Effector memory CD8-positive, alpha-beta T cell (primary cell): Measurements from ENCODE around the gene DET1.
A peak's percentile ranks its signal among the peaks of the same experiment; 100 is the strongest.

Experiments used
- ATAC-seq: fragments of 150-1000 bp; cut with Tn5 transposase; replicated peaks from 2 replicates; pipeline ENCODE4 v1.10.0; 2021; ENCODE audit warnings: mild to moderate bottlenecking, moderate library complexity
- DNase-seq, 3 experiments: peaks; one replicate each; pipeline ENCODE4 v3.0.0; 2021
- H3K27ac Mint-ChIP-seq, 2 donors: one replicate each; pipeline ENCODE4 v1.8.0; 2022; ENCODE audit warnings: mild to moderate bottlenecking in 2 of 2, mixed read lengths in 2 of 2, moderate library complexity in 2 of 2
- H3K27me3 Mint-ChIP-seq, 2 donors: one replicate each; pipeline ENCODE4 v1.8.0; 2022; ENCODE audit warnings: mixed read lengths in 2 of 2
- H3K36me3 Mint-ChIP-seq: one replicate; pipeline ENCODE4 v1.8.0; 2022; ENCODE audit warnings: mild to moderate bottlenecking, moderate library complexity, mixed read lengths; ENCODE audit not compliant: insufficient read depth
- H3K4me1 Mint-ChIP-seq, 2 donors: one replicate each; pipeline ENCODE4 v1.8.0; 2022; ENCODE audit warnings: low read depth in 2 of 2, mixed read lengths in 2 of 2
- H3K4me3 Mint-ChIP-seq, 2 donors: one replicate each; pipeline ENCODE4 v1.8.0; 2022; ENCODE audit warnings: mild to moderate bottlenecking in 2 of 2, mixed read lengths in 2 of 2, moderate library complexity in 2 of 2
- H3K9me3 Mint-ChIP-seq, 2 donors: one replicate each; pipeline ENCODE4 v1.8.0; 2022; ENCODE audit warnings: mixed read lengths in 2 of 2
- total RNA-seq, 9 experiments: gene quantifications; one replicate each; lab custom pipeline; 2026; lab: John Stamatoyannopoulos, UW

DET1 gene
- 0.43 to 8.0 (median 1.3) reads per million in 9 experiments for total RNA-seq

DNA sequence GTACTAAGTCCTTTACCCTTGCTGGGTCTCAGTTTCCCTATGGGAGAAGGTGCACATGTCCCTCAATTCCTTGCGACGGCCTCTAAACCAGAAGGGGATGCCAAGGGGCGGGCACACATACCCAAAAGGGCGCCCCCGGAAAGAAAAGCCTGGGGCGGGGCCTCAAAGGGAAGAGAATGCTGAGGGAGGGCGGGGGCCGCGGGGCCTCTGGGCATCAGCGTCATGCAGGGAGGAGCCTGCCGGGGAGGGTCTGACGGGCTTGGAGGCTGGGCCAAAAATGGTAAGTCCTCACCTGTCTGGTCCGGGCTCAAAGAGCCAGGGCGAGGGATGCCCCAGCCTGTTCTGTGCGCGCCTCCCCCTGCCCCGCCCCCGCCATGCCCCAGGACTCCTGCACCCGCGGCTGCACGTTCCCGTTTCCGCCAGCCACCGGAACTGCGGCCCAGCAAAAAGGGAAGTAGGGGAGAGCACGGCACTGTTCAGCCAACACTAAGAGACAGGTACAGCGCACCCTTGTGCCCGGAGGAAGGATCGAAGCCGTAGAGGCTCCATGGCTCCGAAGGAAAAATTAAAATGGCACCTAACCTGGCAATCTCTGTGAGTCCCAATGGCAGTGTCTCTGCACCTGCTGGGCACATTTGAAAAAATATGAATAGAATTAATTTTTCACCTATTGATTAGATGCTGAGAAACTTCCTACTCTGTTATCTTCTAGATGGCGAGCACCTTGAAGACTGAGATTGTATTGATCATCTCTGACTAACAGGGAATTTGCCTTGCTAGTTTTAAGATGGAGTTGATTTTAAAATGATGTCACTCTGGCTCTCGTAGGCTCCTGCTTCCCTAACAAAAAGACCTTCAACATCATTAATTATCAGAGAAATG lies at the start of gene DET1:
DET1 (minus strand) TSS at position 434 of the 882 bp plus-strand sequence. CDS start 14,976 bp downstream, outside the sequence.
- H3K27me3 Mint-ChIP-seq, result no peaks in the 10 kb centered on the region
- H3K36me3 Mint-ChIP-seq, result no peaks in the 10 kb centered on the region
- H3K9me3 Mint-ChIP-seq, result no peaks in the 10 kb centered on the region
- H3K4me1 Mint-ChIP-seq, result peaks cover 5 to 10% of the 10 kb centered on the region in 2 donors
- peak within 1 kb of the TSS; percentile 89 to 91 for H3K27ac Mint-ChIP-seq
- ATAC-seq (peak; percentile 90), DNase-seq (peak; percentile 88 to 89 (median 89))
- H3K4me3 Mint-ChIP-seq, result peak within 1 kb of the TSS; percentile 25 to 81

DNA sequence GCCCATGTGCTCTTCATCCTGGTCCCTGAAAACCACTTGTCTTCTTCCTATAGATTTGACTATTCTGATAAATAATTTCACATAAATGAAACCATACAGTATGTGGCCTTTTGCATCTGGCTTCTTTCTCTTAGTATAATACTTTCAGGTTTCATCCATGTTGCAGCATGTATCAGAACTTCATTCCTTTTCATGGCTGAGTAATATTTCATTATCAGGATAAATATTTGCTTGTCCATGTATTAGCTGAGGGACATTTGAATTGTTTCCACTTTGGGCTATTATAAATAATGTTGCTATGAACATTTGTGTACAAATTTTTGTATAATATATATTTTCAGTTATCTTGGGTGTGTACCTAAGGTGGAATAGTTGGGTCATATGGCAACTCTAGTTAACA lies 44.9 kb upstream of the DET1 start:
- Mint-ChIP-seq H3K27me3 (peaks cover 0 to 11% of the 10 kb centered on the region in 2 donors), H3K36me3 (no peaks in the 10 kb centered on the region), H3K4me3 (no peak overlapping the region), H3K9me3 (no peaks in the 10 kb centered on the region), H3K4me1 (no peaks in the 10 kb centered on the region), H3K27ac (no peak overlapping the region)
- DNase-seq (no peak), ATAC-seq (no peak)

DNA sequence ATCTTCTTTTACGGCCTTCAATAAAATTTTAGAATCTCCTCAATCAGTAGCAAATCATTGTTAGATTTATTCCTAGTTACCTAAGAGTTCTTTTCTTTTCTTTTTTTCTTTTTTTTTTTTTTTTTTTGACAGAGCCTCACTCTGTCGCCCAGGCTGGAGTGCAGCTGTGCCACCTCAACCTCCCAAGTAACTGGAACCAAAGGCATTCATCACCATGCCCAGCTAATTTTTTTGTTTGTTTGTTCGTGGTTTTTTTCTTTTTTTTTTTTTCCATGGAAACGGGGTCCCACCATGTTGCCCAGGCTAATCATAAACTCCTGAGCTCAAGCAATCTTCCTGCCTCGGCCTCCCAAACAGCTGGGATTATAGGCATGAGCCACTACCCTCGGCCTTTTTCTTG lies 44.3 kb upstream of the DET1 start:
- Mint-ChIP-seq H3K9me3 (no peaks in the 10 kb centered on the region), H3K27ac (no peak overlapping the region), H3K4me3 (no peak overlapping the region), H3K27me3 (peaks cover 0 to 12% of the 10 kb centered on the region in 2 donors), H3K4me1 (no peaks in the 10 kb centered on the region), H3K36me3 (no peaks in the 10 kb centered on the region)
- DNase-seq, result no peak
- ATAC-seq, result no peak

DNA sequence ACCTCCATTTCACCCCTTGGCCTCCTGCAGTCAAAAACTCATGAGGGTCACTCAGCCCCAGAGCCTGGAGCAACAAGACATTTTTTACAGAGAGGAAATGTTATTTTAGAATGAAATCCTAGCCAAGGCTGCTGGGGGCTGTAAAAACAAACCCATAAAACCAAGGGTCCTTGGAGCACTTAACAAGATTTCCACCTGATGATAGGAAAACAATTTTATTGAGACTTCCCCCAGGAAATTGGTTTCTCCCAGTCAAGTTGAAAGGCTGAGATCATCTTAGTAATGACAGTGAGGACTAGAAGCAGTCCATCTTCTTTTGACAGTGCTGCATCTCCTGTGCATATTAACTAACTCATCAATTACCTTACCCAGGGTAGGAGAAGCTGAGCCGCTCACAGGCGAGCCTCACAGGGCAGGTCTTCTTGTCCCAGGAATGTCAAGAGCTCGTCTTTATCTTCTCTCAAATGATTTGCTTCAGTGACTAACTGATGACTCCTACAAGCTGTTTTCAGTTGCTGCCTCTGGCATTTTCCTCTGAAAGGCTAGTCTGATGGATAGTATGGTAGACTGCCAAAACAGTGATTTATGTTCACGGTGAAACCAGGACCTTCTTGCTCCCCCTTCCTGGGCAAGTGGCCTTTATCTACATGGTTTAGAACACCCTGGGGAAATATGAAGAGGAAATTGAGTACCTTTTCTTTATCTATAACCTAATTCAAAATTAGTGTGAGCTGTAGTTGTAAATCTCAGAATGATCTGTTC lies 40.1 kb upstream of the DET1 start:
- ATAC-seq (no peak), DNase-seq (no peak)
- no peaks in the 10 kb centered on the region for H3K36me3 Mint-ChIP-seq
- no peaks in the 10 kb centered on the region for H3K4me1 Mint-ChIP-seq
- H3K9me3 Mint-ChIP-seq, result no peaks in the 10 kb centered on the region
- peaks cover 16 to 21% of the 10 kb centered on the region in 2 donors for H3K27me3 Mint-ChIP-seq
- no peak overlapping the region for H3K27ac Mint-ChIP-seq
- H3K4me3 Mint-ChIP-seq, result no peak overlapping the region

DNA sequence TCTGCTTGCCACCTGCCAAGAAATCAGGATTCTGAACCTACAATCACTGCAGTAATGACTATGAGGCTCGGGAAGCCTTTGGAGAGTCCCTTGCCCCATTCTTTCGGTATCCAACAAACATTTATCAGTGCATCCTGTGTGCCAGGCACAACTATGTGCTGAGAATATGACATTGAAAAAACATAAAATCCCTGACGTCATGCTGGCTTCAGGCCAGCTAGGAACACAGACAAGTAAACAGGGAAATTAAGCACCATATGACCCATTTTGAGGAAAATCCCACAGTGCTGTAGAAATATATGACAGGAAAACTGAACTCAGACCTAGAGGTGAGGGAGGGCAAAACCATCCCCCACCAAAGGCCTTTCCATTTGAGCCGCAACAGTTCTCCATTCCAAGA lies 34.1 kb upstream of the DET1 start:
- no peaks in the 10 kb centered on the region for H3K4me1 Mint-ChIP-seq
- DNase-seq, result no peak
- H3K9me3 Mint-ChIP-seq, result no peaks in the 10 kb centered on the region
- H3K27ac Mint-ChIP-seq, result no peak overlapping the region
- ATAC-seq, result no peak
- H3K4me3 Mint-ChIP-seq, result no peak overlapping the region
- H3K27me3 Mint-ChIP-seq, result peaks cover 16% of the 10 kb centered on the region in 2 donors
- no peaks in the 10 kb centered on the region for H3K36me3 Mint-ChIP-seq

DNA sequence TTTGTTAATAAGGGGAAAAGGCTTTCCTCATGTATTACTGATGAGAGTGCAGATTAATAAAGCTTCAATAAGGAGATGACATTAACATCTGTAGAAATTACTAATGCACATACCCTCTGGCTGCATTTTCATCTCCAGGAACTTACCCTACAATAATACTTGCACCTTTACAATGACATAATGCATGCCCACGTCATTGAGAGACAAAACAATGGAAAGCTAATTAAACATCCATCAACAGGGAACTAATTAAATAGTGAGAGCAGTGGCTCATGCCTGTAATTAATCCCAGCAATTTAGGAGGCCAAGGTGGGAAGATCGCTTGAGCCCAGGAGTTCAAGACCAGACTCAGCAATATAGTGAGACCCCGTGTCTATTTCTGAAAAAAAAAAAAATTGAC lies 32.8 kb upstream of the DET1 start:
- no peaks in the 10 kb centered on the region for H3K9me3 Mint-ChIP-seq
- ATAC-seq (no peak), DNase-seq (no peak)
- no peaks in the 10 kb centered on the region for H3K36me3 Mint-ChIP-seq
- H3K27me3 Mint-ChIP-seq, result peaks cover 17 to 22% of the 10 kb centered on the region in 2 donors
- no peaks in the 10 kb centered on the region for H3K4me1 Mint-ChIP-seq
- H3K27ac Mint-ChIP-seq, result no peak overlapping the region
- H3K4me3 Mint-ChIP-seq, result no peak overlapping the region

DNA sequence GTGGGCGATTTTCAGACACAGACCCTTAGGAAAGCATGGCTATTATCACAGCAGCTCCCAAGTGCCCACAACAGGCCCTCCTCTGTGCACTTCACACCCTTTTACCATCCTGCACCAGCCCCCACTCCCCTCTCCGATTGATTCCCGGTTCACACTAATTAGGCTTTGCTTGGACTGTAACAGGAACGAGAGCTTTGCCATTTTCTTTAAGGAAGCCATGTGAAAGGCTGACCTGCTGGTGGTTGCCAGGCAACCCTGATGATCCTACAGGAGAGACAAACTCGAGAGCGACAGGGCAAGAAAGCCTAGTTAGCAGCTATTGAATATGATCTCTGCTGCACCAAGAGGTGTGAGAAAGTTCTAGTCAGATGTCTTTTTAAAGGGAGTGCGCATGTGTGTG lies 28.2 kb upstream of the DET1 start:
- Mint-ChIP-seq H3K27ac (no peak overlapping the region), H3K27me3 (peaks cover 21 to 43% of the 10 kb centered on the region in 2 donors), H3K9me3 (no peaks in the 10 kb centered on the region), H3K36me3 (no peaks in the 10 kb centered on the region), H3K4me1 (no peaks in the 10 kb centered on the region), H3K4me3 (no peak overlapping the region)
- no peak for ATAC-seq
- DNase-seq, result no peak

DNA sequence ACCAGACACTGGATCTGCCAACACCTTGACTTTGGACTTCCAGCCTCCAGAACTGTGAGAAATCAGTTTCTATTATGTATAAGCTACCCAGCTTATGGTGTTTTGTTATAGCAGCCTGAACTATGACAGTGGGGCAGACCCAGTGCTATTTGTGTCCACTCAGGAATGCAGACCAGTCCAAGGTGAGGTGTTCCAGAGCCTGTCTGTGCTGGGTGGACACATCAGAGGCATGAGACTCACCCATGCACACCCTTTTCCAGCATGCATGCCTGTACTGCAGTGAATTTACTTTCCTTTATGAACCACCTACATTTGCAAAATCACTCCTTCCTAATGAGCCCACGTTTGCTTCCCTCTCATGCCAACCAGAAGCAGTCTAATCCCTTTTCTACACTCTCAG lies 27.6 kb upstream of the DET1 start:
- no peaks in the 10 kb centered on the region for H3K36me3 Mint-ChIP-seq
- DNase-seq (no peak), ATAC-seq (no peak)
- no peaks in the 10 kb centered on the region for H3K9me3 Mint-ChIP-seq
- H3K27ac Mint-ChIP-seq, result no peak overlapping the region
- H3K4me3 Mint-ChIP-seq, result no peak overlapping the region
- H3K27me3 Mint-ChIP-seq, result peaks cover 21 to 43% of the 10 kb centered on the region in 2 donors
- no peaks in the 10 kb centered on the region for H3K4me1 Mint-ChIP-seq

DNA sequence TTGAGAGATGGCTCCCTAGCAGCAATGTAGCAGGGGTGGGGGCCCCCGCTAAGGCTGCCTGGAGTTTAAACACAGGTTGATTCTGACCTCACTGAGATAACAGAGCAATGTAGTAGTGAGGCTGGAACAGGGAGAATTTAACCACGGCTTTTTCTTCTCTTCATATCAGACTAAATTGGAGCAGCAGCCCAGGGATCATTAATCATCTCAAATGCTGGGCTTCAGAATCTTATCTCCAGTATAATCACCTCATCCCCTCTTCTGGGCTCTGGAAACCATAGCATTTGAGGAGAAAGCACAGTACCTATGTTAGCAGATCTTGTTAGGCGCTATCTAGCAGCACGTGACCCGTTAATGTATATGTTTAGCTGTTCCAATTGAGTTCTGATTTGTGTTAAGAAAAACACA lies 25.4 kb upstream of the DET1 start:
- ATAC-seq (no peak), DNase-seq (no peak)
- peaks cover 26 to 63% of the 10 kb centered on the region in 2 donors for H3K27me3 Mint-ChIP-seq
- no peak overlapping the region for H3K27ac Mint-ChIP-seq
- no peaks in the 10 kb centered on the region for H3K36me3 Mint-ChIP-seq
- H3K9me3 Mint-ChIP-seq, result no peaks in the 10 kb centered on the region
- H3K4me3 Mint-ChIP-seq, result no peak overlapping the region
- H3K4me1 Mint-ChIP-seq, result no peaks in the 10 kb centered on the region

DNA sequence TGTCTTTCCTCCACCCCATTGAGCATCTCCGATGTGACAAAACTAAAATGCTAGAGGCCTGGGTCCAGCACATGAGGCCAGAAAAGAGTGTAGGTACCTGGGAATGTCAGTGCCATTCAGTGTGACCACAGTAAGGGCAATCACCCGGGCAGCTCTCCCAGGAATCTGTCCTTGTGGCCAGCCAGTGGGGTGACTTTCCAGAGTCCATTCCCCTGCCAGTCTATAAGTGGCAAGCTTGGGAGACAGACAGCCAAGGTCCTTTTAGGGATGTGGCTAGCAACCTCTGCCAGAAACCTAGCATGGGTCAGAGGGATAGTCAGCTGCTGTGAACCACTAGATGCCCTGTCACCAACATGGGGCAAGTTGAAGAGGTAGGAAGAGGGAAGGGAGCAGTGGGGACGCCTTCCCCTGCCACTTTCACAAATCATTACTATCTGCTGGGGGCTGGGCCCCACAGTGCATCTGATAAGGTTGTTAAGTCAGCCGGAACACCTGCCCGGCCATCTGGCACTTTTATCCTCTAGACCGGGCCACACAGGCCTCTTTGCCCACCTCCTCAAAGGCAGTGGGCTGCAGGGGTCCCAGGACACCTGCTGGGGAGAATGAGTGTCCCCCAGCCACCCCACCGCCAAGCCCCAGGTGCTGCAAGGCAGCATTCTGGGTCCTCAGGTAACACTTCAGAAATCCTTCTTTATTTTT lies 24.8 kb upstream of the DET1 start:
- H3K4me1 Mint-ChIP-seq, result no peaks in the 10 kb centered on the region
- DNase-seq, result no peak
- ATAC-seq, result no peak
- H3K27ac Mint-ChIP-seq, result no peak overlapping the region
- peaks cover 28 to 65% of the 10 kb centered on the region in 2 donors for H3K27me3 Mint-ChIP-seq
- H3K4me3 Mint-ChIP-seq, result no peak overlapping the region
- H3K36me3 Mint-ChIP-seq, result no peaks in the 10 kb centered on the region
- no peaks in the 10 kb centered on the region for H3K9me3 Mint-ChIP-seq

DNA sequence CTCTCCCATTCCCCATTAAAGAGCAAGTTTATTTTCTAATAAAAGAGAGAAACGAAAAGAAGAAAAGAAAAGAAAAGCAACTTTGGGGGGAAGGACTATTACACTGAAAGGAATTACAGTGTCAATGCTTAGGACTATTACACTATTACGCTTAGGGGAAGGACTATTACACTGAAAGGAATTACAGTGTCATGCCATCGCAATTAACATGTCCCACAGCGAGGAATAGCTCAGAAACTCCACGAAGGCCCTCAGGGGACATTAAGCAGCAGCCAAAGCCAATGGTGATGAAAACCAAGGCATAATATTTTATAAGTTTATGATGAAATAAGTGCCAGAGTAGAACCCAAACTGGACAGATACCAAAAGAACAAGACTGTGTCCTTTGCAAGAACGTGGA lies 22.1 kb upstream of the DET1 start:
- Mint-ChIP-seq H3K4me1 (no peaks in the 10 kb centered on the region), H3K27ac (no peak overlapping the region), H3K9me3 (no peaks in the 10 kb centered on the region)

DNA sequence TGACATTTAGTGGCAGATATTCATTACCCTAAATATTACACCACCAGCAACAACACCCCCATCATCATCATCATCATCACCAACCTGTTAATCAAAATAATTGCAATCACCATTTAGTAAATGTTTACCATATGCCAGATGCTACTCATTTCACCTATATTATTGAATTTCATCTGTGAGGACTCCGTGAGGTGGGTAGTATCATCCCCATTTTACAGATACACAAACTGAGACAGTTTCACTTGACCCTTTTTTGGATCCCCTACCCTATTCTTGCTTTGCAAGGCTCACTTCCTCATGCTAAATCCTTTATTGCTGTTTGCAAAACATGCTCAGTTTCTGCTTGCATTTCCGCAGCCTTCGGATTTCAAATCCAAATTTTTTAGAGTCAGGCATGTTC lies 18.3 kb upstream of the DET1 start:
- DNase-seq, result no peak
- Mint-ChIP-seq H3K27me3 (peaks cover 42 to 65% of the 10 kb centered on the region in 2 donors), H3K4me3 (no peak overlapping the region), H3K9me3 (no peaks in the 10 kb centered on the region), H3K4me1 (no peaks in the 10 kb centered on the region), H3K36me3 (no peaks in the 10 kb centered on the region), H3K27ac (no peak overlapping the region)
- ATAC-seq, result no peak

More for the DNA sequence above, 22.1 kb upstream of the DET1 start:
- H3K36me3 Mint-ChIP-seq, result no peaks in the 10 kb centered on the region
- ATAC-seq, result no peak
- no peak overlapping the region for H3K4me3 Mint-ChIP-seq
- H3K27me3 Mint-ChIP-seq, result peaks cover 27 to 60% of the 10 kb centered on the region in 2 donors
- DNase-seq, result no peak

DNA sequence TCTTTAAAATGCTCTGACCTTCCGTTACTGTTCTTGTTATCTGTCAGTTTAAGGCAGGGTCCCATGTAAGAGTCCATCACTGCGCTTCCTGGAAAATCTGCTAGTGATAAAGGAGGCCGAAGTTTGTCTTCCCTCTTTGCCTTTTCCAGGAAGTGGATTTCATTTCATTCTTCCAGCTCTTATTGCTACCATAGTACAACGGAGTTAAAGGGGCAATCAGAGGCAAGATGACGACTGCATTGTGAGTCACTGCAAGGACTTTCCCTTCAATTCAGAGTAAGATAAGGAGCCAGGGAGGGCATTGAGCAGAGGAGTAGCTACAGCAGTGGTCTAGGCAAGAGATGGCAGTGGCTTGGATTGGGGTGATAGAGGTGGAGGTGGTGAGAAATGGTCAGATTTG lies 17.2 kb upstream of the DET1 start:
- no peaks in the 10 kb centered on the region for H3K9me3 Mint-ChIP-seq
- H3K36me3 Mint-ChIP-seq, result no peaks in the 10 kb centered on the region
- no peak for ATAC-seq
- no peak for DNase-seq
- H3K4me1 Mint-ChIP-seq, result no peaks in the 10 kb centered on the region
- H3K27me3 Mint-ChIP-seq, result peaks cover 49 to 71% of the 10 kb centered on the region in 2 donors
- H3K27ac Mint-ChIP-seq, result no peak overlapping the region
- H3K4me3 Mint-ChIP-seq, result no peak overlapping the region
